ENCODE results near the gene CYSRT1. TPM values are rescaled to one million over a fixed set of nuclear protein-coding genes. Genes with fewer than 3 reads are reported as not detected.
A peak's percentile ranks its signal among the peaks of the same experiment; 100 is the strongest.

Gene CYSRT1
- total RNA-seq, 1 experiment from 2014 or later = 1.0 TPM

GRCh38 chr9:137178939-137179630, 45.9 kb upstream of the CYSRT1 start:
- Histone ChIP-seq H3K18ac (ENCODE audit: insufficient read length, low read depth, low read length) (no peak overlapping the region), H3K14ac (ENCODE audit: insufficient read depth, low read length) (no peak overlapping the region), H3K79me1 (ENCODE audit: insufficient read depth, low read depth, low read length, poor library complexity, severe bottlenecking) (no peaks in the 10 kb centered on the region), H4K5ac (ENCODE audit: insufficient read length, low read depth, low read length) (no peak overlapping the region), H4K8ac (replicated peaks; ENCODE audit: insufficient read length, low read depth, low read length) (no peak overlapping the region), H3K27me3 (ENCODE audit: insufficient read depth, low read length) (no peaks in the 10 kb centered on the region), H3K9ac (ENCODE audit: extremely low read depth, insufficient read length, low read length) (no peak overlapping the region), H3K56ac (ENCODE audit: insufficient read length, low read depth, low read length) (no peak overlapping the region), H3K79me2 (ENCODE audit: insufficient read depth, low read length) (no peaks in the 10 kb centered on the region), H3T11ph (ENCODE audit: low read length) (no peak overlapping the region), H3K23ac (ENCODE audit: insufficient read length, low read depth, low read length) (no peak overlapping the region), H3K4me2 (ENCODE audit: insufficient read depth, insufficient read length, low read length) (no peak overlapping the region), H2BK5ac (ENCODE audit: insufficient read length, low read length) (no peak overlapping the region), H2AK5ac (ENCODE audit: insufficient read length, low read length) (no peak overlapping the region), H2BK12ac (ENCODE audit: insufficient read length, low read depth, low read length) (no peak overlapping the region), H3K9me3 (ENCODE audit: control insufficient read depth, low read depth, low read length) (no peaks in the 10 kb centered on the region), H4K20me1 (ENCODE audit: control insufficient read depth, insufficient read depth, insufficient read length) (peaks cover 2% of the 10 kb centered on the region), H3K23me2 (ENCODE audit: insufficient read length, low read depth, low read length, poor library complexity, severe bottlenecking) (no peaks in the 10 kb centered on the region), H3K27ac (ENCODE audit: insufficient read length, low read depth, low read length) (no peak overlapping the region), H2BK15ac (ENCODE audit: low read depth, low read length) (no peak overlapping the region), H3K4ac (ENCODE audit: low read depth, low read length) (no peak overlapping the region), H4K91ac (ENCODE audit: insufficient read length, low read depth, low read length) (no peak overlapping the region), H2BK20ac (ENCODE audit: low read depth, low read length, poor library complexity, severe bottlenecking) (no peak overlapping the region), H2BK120ac (ENCODE audit: low read depth, low read length, poor library complexity, severe bottlenecking) (no peak overlapping the region), H3K4me1 (ENCODE audit: insufficient read depth, low read length) (no peaks in the 10 kb centered on the region), H2AFZ (ENCODE audit: low read length) (no peak overlapping the region)
- Mint-ChIP-seq H3K4me1 (peaks cover 0 to 7% of the 10 kb centered on the region in 2 experiments; a peak in 3 of 4 replicates), H3K9me3 (no peaks in the 10 kb centered on the region), H3K36me3 (ENCODE audit: insufficient read depth in 1 of 3, low read depth in 3 of 3) (peaks cover 5 to 33% (median 26%) of the 10 kb centered on the region in 3 experiments; a peak in 6 of 7 replicates), H3K27ac (no peak overlapping the region), H3K27me3 (ENCODE audit: low read depth) (peaks cover 18% of the 10 kb centered on the region), H3K4me3 (peak overlapping the region in 1 of 2 experiments; percentile 4; a peak in 1 of 5 replicates)
- no peak for TF ChIP-seq CTCF (conservative IDR thresholded peaks at IDR 0.05)
- DNase-seq = no peak
- WGBS (ENCODE audit: extremely low coverage, insufficient read length, low lambda C conversion rate) = no CpG with 5 or more reads among the region's 19 CpGs

Measured in H9 (cell line).